Neutrophil (primary cell): ENCODE results near the gene MYBPH.
A peak's percentile ranks its signal among the peaks of the same experiment; 100 is the strongest.

Source experiments
- H3K27ac ChIP-seq: fragments of 200-600 bp; sonication (generic); 2 replicates; pipeline ENCODE4 v1.5.1; 2016; ENCODE audit warnings: mild to moderate bottlenecking, moderate library complexity
- H3K27me3 ChIP-seq: fragments of 200-600 bp; sonication (generic); 2 replicates; pipeline ENCODE4 v1.6.0; 2016; ENCODE audit warnings: mild to moderate bottlenecking
- H3K36me3 ChIP-seq: fragments of 200-600 bp; sonication (generic); 2 replicates; pipeline ENCODE4 v1.5.1; 2017
- H3K4me1 ChIP-seq, 2 experiments: fragments of 200-600 bp in 1 of 2; sonication (generic) in 1 of 2; 1 replicate in 1 of 2; 2 replicates in 1 of 2; pipeline versions ENCODE4 v1.5.1 to v1.6.1; 2013 to 2016; ENCODE audit warnings: low read depth in 1 of 2, low read length in 1 of 2, mild to moderate bottlenecking in 1 of 2, moderate library complexity in 1 of 2; ENCODE audit not compliant: control insufficient read depth in 1 of 2, insufficient read depth in 1 of 2
- H3K4me3 ChIP-seq, 2 experiments: fragments of 200-600 bp in 1 of 2; sonication (generic) in 1 of 2; 1 replicate in 1 of 2; 2 replicates in 1 of 2; pipeline ENCODE4 v1.5.1; 2013 to 2016; ENCODE audit warnings: low read depth in 1 of 2, low read length in 1 of 2, mild to moderate bottlenecking in 1 of 2, moderate library complexity in 1 of 2
- H3K9me3 ChIP-seq: fragments of 200-600 bp; sonication (generic); 2 replicates; pipeline ENCODE4 v1.5.1; 2016
- TF ChIP-seq, protein P1 (sequence below): fragments of 200-600 bp; sonication (generic); IDR thresholded peaks from 2 replicates; pipeline ENCODE4 v1.5.1; 2016; ENCODE audit warnings: antibody characterized with exemption

The MYBPH gene

DNA sequence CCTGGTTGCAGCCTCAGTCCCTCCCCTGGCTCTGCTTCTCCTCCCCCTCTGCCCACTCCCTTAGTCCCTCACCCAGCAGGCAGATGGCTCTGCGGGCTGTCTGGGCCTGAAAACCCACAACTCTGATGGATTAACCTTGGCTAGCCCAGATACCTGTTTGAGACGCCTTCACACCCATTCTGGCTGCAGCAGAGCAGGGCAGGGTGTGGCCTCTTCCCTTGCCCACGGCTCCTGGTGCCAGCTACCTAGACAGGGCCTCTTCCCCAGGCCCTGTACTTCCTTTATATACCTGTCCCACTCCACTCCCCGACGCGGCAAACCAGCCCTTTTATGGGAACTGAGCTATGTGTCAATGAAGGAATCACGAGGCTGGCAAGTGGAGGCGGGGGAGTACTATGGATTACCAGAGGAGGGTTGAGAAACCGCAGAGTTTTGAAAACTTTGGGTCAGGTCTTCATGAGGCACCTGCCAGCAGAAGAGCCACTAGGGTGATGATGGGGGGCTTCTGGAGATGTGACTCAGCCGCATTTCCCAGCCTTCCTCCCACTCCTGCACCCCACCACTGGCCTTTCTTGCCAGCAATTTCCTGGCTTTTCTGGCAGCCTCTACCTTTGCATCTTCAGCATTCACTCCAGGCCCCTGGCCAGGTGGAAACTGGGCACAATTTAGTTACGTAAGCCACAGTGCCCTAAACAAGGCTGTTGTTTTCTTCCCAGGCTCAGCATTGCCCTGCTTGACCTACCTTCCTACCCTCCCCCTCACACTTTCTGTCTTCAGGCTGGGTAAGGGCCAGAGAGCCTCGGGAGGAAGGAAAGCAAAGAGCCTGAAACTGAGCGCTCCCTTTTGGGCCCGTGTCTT is 11.0 kb upstream of the MYBPH start, which contains the start of gene CHI3L1:
TSS of gene CHI3L1 (minus strand) at position 259 of the 858 bp plus-strand sequence. CDS start at position 178, 81 bp downstream.
- H3K27ac ChIP-seq: peak within 1 kb of the TSS; percentile 95
- H3K4me1 ChIP-seq: peaks cover 90% of the 10 kb centered on the region in 2 experiments
- TF ChIP-seq, protein P1, sequence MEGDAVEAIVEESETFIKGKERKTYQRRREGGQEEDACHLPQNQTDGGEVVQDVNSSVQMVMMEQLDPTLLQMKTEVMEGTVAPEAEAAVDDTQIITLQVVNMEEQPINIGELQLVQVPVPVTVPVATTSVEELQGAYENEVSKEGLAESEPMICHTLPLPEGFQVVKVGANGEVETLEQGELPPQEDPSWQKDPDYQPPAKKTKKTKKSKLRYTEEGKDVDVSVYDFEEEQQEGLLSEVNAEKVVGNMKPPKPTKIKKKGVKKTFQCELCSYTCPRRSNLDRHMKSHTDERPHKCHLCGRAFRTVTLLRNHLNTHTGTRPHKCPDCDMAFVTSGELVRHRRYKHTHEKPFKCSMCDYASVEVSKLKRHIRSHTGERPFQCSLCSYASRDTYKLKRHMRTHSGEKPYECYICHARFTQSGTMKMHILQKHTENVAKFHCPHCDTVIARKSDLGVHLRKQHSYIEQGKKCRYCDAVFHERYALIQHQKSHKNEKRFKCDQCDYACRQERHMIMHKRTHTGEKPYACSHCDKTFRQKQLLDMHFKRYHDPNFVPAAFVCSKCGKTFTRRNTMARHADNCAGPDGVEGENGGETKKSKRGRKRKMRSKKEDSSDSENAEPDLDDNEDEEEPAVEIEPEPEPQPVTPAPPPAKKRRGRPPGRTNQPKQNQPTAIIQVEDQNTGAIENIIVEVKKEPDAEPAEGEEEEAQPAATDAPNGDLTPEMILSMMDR: no peak
- H3K27me3 ChIP-seq: no peaks in the 10 kb centered on the region
- peak within 1 kb of the TSS; percentile 60 to 73 for H3K4me3 ChIP-seq
- peaks cover 34% of the 10 kb centered on the region for H3K36me3 ChIP-seq
- H3K9me3 ChIP-seq: no peaks in the 10 kb centered on the region

DNA sequence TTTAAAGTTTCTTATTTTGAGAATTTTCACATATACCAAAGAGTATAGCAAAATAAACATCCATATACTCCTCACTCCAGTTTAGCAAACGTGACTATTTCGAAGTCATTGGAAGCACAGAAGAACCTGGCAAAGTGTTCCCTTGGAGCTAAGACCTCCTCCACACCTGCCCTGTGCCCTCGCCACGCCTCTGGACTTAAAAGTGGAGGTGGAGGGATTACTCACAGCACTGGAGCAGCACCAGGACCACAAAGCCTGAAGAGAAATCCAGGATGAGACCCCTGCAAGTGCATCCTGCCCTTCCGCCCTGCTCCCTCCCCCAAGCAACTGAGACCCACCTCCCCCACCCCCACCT is 10.4 kb upstream of the MYBPH start:
- peak overlapping the region; percentile 95 for H3K27ac ChIP-seq
- H3K9me3 ChIP-seq: no peaks in the 10 kb centered on the region
- no peaks in the 10 kb centered on the region for H3K27me3 ChIP-seq
- TF ChIP-seq, protein P1: no peak
- H3K4me1 ChIP-seq: peaks cover 92 to 96% of the 10 kb centered on the region in 2 experiments
- H3K36me3 ChIP-seq: peaks cover 41% of the 10 kb centered on the region
- H3K4me3 ChIP-seq: peak overlapping the region; percentile 60 to 73

DNA sequence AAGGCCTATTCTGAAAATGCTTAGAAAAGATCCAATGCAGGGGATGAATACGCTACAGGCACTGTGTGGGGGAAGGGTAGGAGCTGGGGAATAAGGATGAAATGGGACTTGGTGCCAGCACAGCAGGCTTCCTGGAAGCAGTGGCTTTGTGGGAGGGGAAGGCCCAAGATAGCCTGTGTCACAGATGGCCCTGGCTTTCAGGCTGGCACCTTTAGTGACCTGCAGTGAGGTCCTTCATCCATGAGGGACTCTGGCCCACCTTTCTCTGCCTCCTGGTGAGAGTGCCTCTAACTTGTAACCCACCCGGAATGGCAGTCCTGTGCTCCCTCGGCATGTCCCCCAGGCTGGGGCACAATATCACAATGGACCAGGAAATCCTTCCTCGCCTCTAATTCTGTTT is 10.0 kb upstream of the MYBPH start:
- H3K4me3 ChIP-seq: peak overlapping the region; percentile 60 to 73
- H3K9me3 ChIP-seq: no peaks in the 10 kb centered on the region
- H3K27ac ChIP-seq: peak overlapping the region; percentile 95
- H3K27me3 ChIP-seq: no peaks in the 10 kb centered on the region
- peaks cover 45% of the 10 kb centered on the region for H3K36me3 ChIP-seq
- TF ChIP-seq, protein P1: no peak
- peaks cover 89 to 100% of the 10 kb centered on the region in 2 experiments for H3K4me1 ChIP-seq

DNA sequence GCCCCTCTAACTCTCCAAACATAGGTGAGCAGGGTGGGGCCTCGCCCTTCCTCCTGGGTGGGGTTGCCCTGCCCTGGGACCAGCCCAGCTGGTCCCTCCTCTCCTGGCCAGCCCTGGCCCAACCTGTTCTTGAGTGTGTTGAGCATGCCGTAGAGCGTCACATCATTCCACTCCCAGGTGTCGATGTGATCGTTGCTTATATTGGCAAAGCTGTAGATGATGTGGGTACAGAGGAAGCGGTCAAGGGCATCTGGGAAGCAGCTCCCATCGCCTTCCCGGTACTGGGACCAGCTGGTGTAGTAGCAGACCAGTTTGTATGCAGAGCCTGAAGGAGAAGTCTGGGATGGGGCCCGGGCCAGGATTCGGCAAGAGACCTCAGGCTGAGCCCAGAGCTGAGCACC is 9.4 kb upstream of the MYBPH start:
- H3K4me3 ChIP-seq: peak overlapping the region; percentile 60 to 73
- TF ChIP-seq, protein P1: no peak
- H3K27me3 ChIP-seq: no peaks in the 10 kb centered on the region
- peak overlapping the region; percentile 95 for H3K27ac ChIP-seq
- peaks cover 51% of the 10 kb centered on the region for H3K36me3 ChIP-seq
- no peaks in the 10 kb centered on the region for H3K9me3 ChIP-seq
- peaks cover 84 to 94% of the 10 kb centered on the region in 2 experiments for H3K4me1 ChIP-seq

DNA sequence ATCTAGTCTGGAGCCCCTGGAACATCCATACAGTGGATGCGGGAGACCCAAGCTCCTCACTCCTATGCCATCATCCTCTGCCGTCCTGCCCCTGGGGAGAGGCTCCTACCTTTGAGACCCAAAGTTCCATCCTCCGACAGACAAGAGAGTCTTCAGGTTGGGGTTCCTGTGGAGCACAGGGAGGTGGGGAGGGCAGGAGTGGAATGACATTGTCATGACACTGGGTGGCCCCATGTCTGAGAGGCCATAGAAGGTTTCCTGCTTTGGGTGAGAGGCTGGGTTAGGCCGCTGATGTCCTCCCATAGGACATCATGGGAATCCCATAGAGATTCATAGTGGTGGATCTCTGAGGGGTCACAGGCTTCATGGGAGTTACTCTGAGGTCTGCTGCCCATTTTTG is 8.8 kb upstream of the MYBPH start:
- Histone ChIP-seq H3K36me3 (peaks cover 57% of the 10 kb centered on the region), H3K9me3 (no peaks in the 10 kb centered on the region), H3K27ac (peak overlapping the region; percentile 95), H3K27me3 (no peaks in the 10 kb centered on the region), H3K4me1 (peaks cover 79 to 88% of the 10 kb centered on the region in 2 experiments), H3K4me3 (peak overlapping the region; percentile 60 to 73)
- TF ChIP-seq, protein P1: no peak
